Thymus (tissue), 11 donors: ENCODE results near the gene ZDHHC14. TPM values are rescaled to one million over a fixed set of nuclear protein-coding genes. Genes with fewer than 3 reads are reported as not detected.

Experiments
- DNase-seq, 9 donors: peaks; one replicate each; pipeline ENCODE4 v3.0.0-alpha.2; 2013; ENCODE audit warnings: low spot score in 9 of 9, low read depth in 6 of 9, missing footprints in 1 of 9
- H3K27ac ChIP-seq, 2 donors: one replicate each; pipeline ENCODE4 v1.5.1; 2013; ENCODE audit warnings: control low read depth in 1 of 2, low read depth in 1 of 2, low read length in 1 of 2, mild to moderate bottlenecking in 1 of 2, moderate library complexity in 1 of 2
- H3K27me3 ChIP-seq, 2 donors: one replicate each; pipeline ENCODE4 v1.5.1; 2013; ENCODE audit warnings: low read length in 1 of 2; ENCODE audit not compliant: control insufficient read depth in 2 of 2, insufficient read depth in 1 of 2
- H3K36me3 ChIP-seq, 2 donors: one replicate each; pipeline ENCODE4 v1.5.1; 2013; ENCODE audit warnings: low read length in 1 of 2, mild to moderate bottlenecking in 1 of 2, moderate library complexity in 1 of 2; ENCODE audit not compliant: control insufficient read depth in 2 of 2, insufficient read depth in 2 of 2
- H3K4me1 ChIP-seq, 2 donors: one replicate each; pipeline ENCODE4 v1.5.1; 2013; ENCODE audit warnings: low read length in 2 of 2; ENCODE audit not compliant: control insufficient read depth in 2 of 2, insufficient read depth in 2 of 2
- H3K4me3 ChIP-seq, 2 donors: one replicate each; pipeline ENCODE4 v1.5.1; 2013; ENCODE audit warnings: low read length in 2 of 2, control low read depth in 1 of 2, mild to moderate bottlenecking in 1 of 2
- H3K9me3 ChIP-seq, 2 donors: one replicate each; pipeline ENCODE4 v1.5.1; 2013; ENCODE audit warnings: low read length in 1 of 2, mild to moderate bottlenecking in 1 of 2; ENCODE audit not compliant: control insufficient read depth in 2 of 2, insufficient read depth in 1 of 2
- WGBS: extraction: QIAGEN DNeasy Blood & Tissue Kit; methylation state at CpG from one replicate; pipeline ENCODE4 v1.1.7; 2013; 5-methylcytosine and 5-hydroxymethylcytosine counted together
- polyA plus RNA-seq: library from polyadenylated mRNA; stranded (reverse); fragments of 200-250 nt; gene quantifications from one replicate; pipeline ENCODE4 v1.2.3, GENCODE V29; 2013
- total RNA-seq: library from RNA; stranded (reverse); fragments of 120-200 nt; gene quantifications from one replicate; pipeline ENCODE4 v1.2.4, GENCODE V29; 2013
- donor health status: healthy.

ZDHHC14 gene
- total and polyA plus RNA-seq, 2 donors: 3.4 to 7.5 TPM

DNA sequence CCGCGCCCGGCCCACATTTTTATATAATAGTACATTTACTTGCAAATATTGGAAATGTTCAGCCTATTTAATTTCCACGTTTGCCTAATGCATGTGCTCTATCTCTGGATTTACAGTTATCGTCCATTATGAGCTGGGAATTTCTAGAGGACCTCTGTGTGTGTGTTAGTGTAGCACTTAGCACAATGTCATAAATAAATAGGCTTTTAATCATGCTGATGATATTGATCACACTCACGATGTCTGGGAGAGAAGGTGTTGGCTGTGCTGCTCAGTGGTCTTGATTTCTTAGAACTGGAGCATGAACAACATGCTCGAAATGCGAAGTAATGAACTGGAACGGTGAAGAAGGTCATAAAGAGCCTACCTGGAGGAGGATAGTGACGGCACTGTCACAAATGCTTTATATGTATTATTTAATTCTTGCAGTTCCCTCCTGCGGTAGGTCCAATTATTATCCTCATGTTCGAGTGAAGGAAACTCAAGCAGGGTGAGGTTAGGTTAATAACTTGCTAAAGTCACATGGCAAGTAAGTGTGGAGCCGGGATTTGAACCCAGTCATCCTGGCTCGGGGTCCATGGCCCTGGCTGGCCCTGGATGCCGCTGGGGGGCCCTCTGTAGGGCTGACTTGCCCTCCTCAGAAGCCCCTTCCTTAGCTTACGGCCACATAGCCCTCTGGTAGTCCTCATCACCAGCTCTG is 130.8 kb downstream of the ZDHHC14 start:
- H3K27ac ChIP-seq: no peak overlapping the region
- 98% methylated on average over 16 of the region's 16 CpGs for WGBS
- H3K9me3 ChIP-seq: peaks cover 0 to 5% of the 10 kb centered on the region in 2 donors
- H3K4me1 ChIP-seq: peaks cover 0 to 9% of the 10 kb centered on the region in 2 donors
- no peak overlapping the region for H3K4me3 ChIP-seq
- no peaks in the 10 kb centered on the region for H3K36me3 ChIP-seq
- H3K27me3 ChIP-seq: no peaks in the 10 kb centered on the region
- no peak for DNase-seq

DNA sequence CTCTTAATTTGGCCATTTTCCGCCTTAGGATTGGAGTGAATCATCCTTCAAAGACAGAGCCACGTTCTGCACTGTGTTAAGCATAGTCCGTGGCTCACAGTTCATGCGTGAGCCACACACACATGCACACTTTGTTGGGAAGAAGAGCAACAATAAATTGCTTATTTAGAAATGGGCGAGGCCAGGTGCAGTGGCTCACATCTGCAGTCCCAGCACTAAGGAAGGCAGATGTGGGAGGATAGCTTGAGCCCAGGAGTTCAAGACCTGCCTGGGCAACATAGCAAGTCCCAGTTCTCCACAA is 131.3 kb downstream of the ZDHHC14 start:
- Histone ChIP-seq H3K27ac (no peak overlapping the region), H3K9me3 (peaks cover 0 to 5% of the 10 kb centered on the region in 2 donors), H3K4me1 (peaks cover 0 to 9% of the 10 kb centered on the region in 2 donors), H3K27me3 (no peaks in the 10 kb centered on the region), H3K4me3 (no peak overlapping the region), H3K36me3 (no peaks in the 10 kb centered on the region)
- WGBS: 96% methylated on average over 5 of the region's 5 CpGs
- no peak for DNase-seq

DNA sequence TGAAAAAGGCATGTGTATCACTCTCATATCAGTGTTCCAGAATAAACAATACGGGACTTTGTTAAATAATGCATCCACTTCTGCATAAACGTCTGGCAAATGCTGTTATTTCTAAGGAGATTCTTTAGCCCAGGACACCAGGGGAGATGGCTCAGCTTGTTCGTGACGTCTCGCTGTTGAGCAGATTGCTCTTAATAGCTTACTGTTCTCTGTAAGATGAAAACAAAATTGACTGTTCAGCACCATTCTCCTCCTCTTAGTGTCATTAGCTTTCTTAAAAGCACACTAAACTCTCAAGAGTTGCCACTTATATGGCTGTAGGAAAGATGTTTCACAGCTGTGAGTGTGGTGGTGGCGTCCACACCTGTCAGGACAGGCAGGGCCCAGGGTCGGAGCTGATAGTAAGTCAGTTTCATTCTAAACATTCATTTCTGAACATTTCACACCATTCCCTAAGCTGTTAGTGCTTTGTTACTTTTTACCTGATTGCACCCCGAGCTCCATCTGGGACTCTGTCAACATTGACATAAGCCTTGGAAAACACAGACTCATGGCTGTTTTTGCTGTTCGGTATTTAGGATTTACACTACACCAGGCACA is 132.1 kb downstream of the ZDHHC14 start:
- Histone ChIP-seq H3K27ac (no peak overlapping the region), H3K27me3 (no peaks in the 10 kb centered on the region), H3K9me3 (peaks cover 0 to 3% of the 10 kb centered on the region in 2 donors), H3K4me3 (no peak overlapping the region), H3K4me1 (peaks cover 0 to 13% of the 10 kb centered on the region in 2 donors), H3K36me3 (no peaks in the 10 kb centered on the region)
- no peak for DNase-seq
- WGBS: 92% methylated on average over 9 of the region's 9 CpGs

DNA sequence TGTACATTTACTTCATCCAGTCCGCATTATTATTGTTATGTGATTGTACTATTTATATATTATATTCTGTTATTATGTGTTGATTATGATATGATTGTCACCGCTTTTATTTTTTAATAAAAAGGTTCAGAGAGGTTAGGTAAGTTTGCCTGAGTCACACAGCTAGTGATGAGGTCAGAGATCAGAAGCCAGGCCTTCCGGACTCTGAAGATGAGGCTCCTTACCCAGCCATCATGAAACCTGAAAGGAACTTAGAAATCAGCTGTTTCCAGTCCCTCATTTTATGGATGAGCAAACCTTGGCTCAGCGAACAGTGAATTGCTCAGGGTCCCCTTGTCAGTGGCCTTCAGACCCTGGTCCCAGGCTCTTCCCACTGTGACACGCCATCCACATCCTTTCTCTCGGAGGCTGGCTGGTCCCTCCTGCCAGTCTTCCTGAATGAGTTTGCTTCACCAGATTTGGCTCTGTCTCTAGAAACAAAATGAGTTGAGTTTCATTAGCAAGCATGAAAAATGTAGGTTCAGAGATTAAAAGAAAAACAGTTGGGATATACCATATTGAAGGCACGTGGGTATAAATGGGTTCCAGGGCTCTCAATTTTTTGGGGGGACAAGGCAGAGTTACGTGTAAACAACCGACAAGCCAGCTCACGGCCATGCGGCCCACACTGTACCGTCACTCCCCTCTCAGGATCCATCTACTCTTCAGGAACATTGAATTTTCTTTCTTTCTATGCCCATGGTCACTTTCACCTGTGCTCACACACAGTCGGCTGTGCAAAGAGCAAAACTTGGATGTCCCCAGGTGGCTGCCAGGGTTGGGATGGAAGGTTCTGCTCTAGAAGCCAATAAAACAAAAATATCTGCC is 132.9 kb downstream of the ZDHHC14 start:
- Histone ChIP-seq H3K27ac (no peak overlapping the region), H3K4me3 (no peak overlapping the region), H3K9me3 (peaks cover 0 to 5% of the 10 kb centered on the region in 2 donors), H3K36me3 (no peaks in the 10 kb centered on the region), H3K4me1 (peaks cover 0 to 13% of the 10 kb centered on the region in 2 donors), H3K27me3 (no peaks in the 10 kb centered on the region)
- no peak for DNase-seq
- 97% methylated on average over 13 of the region's 13 CpGs for WGBS

DNA sequence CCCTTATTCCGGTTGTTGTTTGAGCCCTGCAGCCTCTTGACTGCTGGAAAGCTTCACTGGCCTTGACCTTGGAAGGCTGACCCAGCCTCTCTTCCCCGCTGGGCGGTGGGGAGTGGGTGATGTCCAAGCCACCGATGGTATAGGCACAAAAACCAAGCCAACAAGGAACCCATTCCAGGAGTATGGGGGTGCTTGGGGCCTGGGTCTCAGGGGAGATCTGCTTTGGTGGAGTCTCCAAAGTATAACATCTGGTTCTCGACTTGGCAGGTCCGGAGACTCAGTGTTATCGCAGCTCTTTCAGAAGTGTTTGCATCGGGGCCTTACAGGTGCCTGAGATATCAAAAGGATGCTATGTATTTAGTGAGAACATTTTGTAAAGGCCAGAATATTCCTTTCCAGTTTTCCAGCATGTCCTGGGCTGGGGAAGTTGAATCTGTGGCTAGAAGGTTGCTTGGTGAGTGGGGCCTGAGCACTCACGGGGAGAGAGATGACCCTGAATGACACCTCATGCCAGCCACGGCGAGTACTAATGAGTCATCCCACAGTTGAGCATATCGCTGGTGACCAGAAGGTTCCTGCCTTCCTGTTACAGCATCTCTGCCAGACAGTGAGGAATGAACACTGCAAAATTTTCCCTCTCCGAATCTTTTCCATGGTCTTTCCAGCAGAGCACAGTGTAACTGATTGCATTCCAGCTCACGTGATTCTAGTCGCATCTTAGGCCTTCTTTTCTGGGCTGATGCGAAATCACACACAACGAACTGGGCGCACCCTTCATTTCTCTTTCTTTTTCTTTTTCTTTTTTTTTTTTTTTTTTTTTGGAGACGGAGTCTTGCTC is 133.9 kb downstream of the ZDHHC14 start:
- Histone ChIP-seq H3K36me3 (no peaks in the 10 kb centered on the region), H3K4me1 (peaks cover 0 to 13% of the 10 kb centered on the region in 2 donors), H3K27me3 (no peaks in the 10 kb centered on the region), H3K9me3 (peaks cover 0 to 5% of the 10 kb centered on the region in 2 donors), H3K4me3 (no peak overlapping the region), H3K27ac (no peak overlapping the region)
- WGBS: 89% methylated on average over 19 of the region's 19 CpGs
- DNase-seq: no peak

DNA sequence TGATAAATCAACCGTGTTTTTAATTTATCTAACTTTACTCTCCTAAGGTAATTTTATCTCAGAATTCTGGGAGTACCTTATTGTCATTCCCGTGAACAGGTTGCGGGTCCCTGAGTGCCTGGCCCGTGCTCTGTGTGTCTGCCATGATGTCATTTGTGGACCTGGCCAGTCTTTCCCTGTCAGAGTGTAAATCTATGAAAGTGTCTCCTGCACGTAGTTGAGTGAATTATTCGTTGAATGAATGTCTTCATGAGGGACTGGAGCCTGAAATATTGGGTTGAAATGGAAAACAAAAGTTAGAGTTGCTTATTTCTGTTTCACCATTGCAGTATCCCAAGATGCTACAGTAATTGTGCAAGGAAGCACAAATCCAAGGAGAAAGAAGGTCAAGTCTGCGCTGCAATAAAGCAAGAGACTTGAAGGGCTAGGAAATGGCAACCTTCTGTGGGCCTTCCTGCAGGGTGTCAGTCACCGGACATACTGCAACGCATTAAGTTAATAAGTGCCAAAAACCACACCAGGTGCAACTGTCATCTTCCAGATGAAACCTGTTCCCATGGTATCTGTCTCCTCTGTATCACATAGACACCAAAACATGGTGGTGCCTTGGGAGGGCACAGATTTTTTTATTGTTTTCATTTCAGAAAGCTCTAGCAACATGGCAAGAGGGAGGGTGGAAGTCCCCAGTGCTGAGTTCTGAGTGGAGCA is 135.5 kb downstream of the ZDHHC14 start:
- whole genome bisulfite sequencing: 94% methylated on average over 9 of the region's 9 CpGs
- H3K27ac ChIP-seq: no peak overlapping the region
- no peaks in the 10 kb centered on the region for H3K36me3 ChIP-seq
- H3K4me3 ChIP-seq: no peak overlapping the region
- peaks cover 0 to 4% of the 10 kb centered on the region in 2 donors for H3K4me1 ChIP-seq
- peaks cover 0 to 2% of the 10 kb centered on the region in 2 donors for H3K9me3 ChIP-seq
- no peak for DNase-seq
- no peaks in the 10 kb centered on the region for H3K27me3 ChIP-seq

DNA sequence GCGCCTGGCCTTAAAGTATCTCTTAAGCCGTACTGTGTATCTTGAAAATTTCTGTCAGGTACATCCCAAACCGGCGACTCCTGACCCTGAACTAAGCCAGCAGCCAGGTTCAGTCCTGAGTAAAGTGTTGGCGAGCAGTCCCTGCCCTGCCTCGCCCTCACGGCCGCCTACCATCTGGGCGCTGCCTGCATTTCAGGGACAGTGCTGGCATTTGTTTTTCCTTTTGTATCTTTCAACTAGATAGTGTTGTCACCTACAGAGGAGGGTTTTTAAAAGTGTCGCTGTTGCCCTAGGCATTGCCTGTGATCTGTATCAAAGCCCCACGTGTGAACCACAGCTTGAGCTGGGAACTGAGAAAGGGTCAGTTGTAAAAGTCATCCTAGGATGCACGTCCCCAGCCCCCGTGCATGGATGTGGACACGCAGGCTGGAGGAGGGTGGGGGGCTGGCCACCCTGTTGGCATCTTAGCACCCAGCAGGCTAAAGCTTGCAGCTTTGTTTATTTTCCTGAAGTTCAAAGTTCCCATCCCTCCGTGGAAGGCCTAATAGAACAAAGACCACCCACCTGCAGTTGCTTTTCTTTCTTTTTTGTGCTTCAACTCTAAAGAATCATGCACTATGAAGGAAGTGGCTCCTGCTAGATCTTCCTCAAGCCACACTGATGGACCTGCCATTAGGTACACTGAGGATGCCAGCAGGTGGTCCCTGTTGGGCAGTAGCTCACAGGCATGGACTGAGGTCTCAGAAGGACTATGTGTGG is 136.8 kb downstream of the ZDHHC14 start:
- Histone ChIP-seq H3K27ac (no peak overlapping the region), H3K4me1 (peaks cover 0 to 4% of the 10 kb centered on the region in 2 donors), H3K4me3 (no peak overlapping the region), H3K9me3 (peaks cover 0 to 2% of the 10 kb centered on the region in 2 donors), H3K36me3 (no peaks in the 10 kb centered on the region), H3K27me3 (no peaks in the 10 kb centered on the region)
- 94% methylated on average over 15 of the region's 15 CpGs for WGBS
- DNase-seq: no peak
